Liver (tissue), 9 donors: ENCODE results near the gene BID. TPM values are rescaled to one million over a fixed set of nuclear protein-coding genes. Genes with fewer than 3 reads are reported as not detected.

Experiments used
- DNase-seq: peaks from one replicate; pipeline ENCODE4 v3.0.0-alpha.2; 2017; ENCODE audit warnings: low spot score
- H3K27ac ChIP-seq, 2 donors: one replicate each; pipeline ENCODE4 v1.7.0; 2013; ENCODE audit warnings: inconsistent platforms in 2 of 2, low read length in 2 of 2, control low read depth in 1 of 2, low read depth in 1 of 2, mild to moderate bottlenecking in 1 of 2
- H3K27me3 ChIP-seq, 4 donors: one replicate each; pipeline versions ENCODE4 v1.6.1 to v1.7.0; 2013; ENCODE audit warnings: low read length in 3 of 4, inconsistent platforms in 1 of 4, mild to moderate bottlenecking in 1 of 4, moderate library complexity in 1 of 4; ENCODE audit not compliant: control insufficient read depth in 4 of 4, insufficient read depth in 4 of 4
- H3K36me3 ChIP-seq, 4 donors: one replicate each; pipeline versions ENCODE4 v1.6.1 to v1.7.0; 2013; ENCODE audit warnings: low read length in 3 of 4, mild to moderate bottlenecking in 3 of 4, low read depth in 1 of 4, moderate library complexity in 1 of 4; ENCODE audit not compliant: control insufficient read depth in 4 of 4, insufficient read depth in 3 of 4
- H3K4me1 ChIP-seq, 4 donors: one replicate each; pipeline versions ENCODE4 v1.6.1 to v1.7.0; 2013; ENCODE audit warnings: low read length in 3 of 4, mild to moderate bottlenecking in 3 of 4, moderate library complexity in 1 of 4; ENCODE audit not compliant: control insufficient read depth in 4 of 4, insufficient read depth in 4 of 4
- H3K4me3 ChIP-seq, 3 donors: one replicate each; pipeline versions ENCODE4 v1.6.1 to v1.7.0; 2013; ENCODE audit warnings: low read length in 3 of 3, control low read depth in 1 of 3, low read depth in 1 of 3, mild to moderate bottlenecking in 1 of 3
- H3K9ac ChIP-seq, 2 donors: one replicate each; pipeline ENCODE4 v1.7.0; 2013; ENCODE audit warnings: low read length in 2 of 2, mild to moderate bottlenecking in 2 of 2, moderate library complexity in 2 of 2, control low read depth in 1 of 2, low read depth in 1 of 2
- H3K9me3 ChIP-seq, 4 donors: one replicate each; pipeline versions ENCODE4 v1.6.1 to v1.7.0; 2013; ENCODE audit warnings: low read length in 3 of 4; ENCODE audit not compliant: control insufficient read depth in 4 of 4
- EGR1 ChIP-seq, 2 donors: IDR thresholded peaks; 2 replicates each; pipeline ENCODE4 v1.6.1; 2016 to 2018; ENCODE audit warnings: antibody characterized with exemption in 2 of 2, low read depth in 2 of 2
- FOXA1 ChIP-seq: IDR thresholded peaks from 2 replicates; pipeline ENCODE4 v1.6.1; 2016; ENCODE audit warnings: antibody characterized with exemption
- FOXA2 ChIP-seq: IDR thresholded peaks from 2 replicates; pipeline ENCODE4 v1.6.1; 2016; ENCODE audit warnings: antibody characterized with exemption
- GABPA ChIP-seq, 2 donors: IDR thresholded peaks in 1 of 2; conservative IDR thresholded peaks in 1 of 2; 2 replicates each; pipeline ENCODE4 v1.6.1; 2016; ENCODE audit warnings: antibody characterized with exemption in 2 of 2, mild to moderate bottlenecking in 1 of 2, moderate library complexity in 1 of 2
- HNF4A ChIP-seq, 2 donors: conservative IDR thresholded peaks; 2 replicates each; pipeline ENCODE4 v1.6.1; 2016; ENCODE audit warnings: antibody characterized with exemption in 2 of 2, mild to moderate bottlenecking in 2 of 2
- HNF4G ChIP-seq: IDR thresholded peaks from 2 replicates; pipeline ENCODE4 v1.6.1; 2016; ENCODE audit warnings: antibody characterized with exemption
- JUND ChIP-seq, 2 donors: IDR thresholded peaks; 2 replicates each; pipeline ENCODE4 v1.6.1; 2016; ENCODE audit warnings: antibody characterized with exemption in 2 of 2
- NR2F2 ChIP-seq: IDR thresholded peaks from 2 replicates; pipeline ENCODE4 v1.6.1; 2016; ENCODE audit warnings: antibody characterized with exemption
- RAD21 ChIP-seq, 2 donors: IDR thresholded peaks; 2 replicates each; pipeline ENCODE4 v1.6.1; 2016; ENCODE audit warnings: antibody characterized with exemption in 2 of 2, mild to moderate bottlenecking in 2 of 2
- RXRA ChIP-seq, 2 donors: IDR thresholded peaks; 2 replicates each; pipeline ENCODE4 v1.6.1; 2017 to 2018; ENCODE audit warnings: antibody characterized with exemption in 2 of 2, mild to moderate bottlenecking in 1 of 2
- SP1 ChIP-seq: IDR thresholded peaks from 2 replicates; pipeline ENCODE4 v1.6.1; 2018; ENCODE audit warnings: antibody characterized with exemption, mild to moderate bottlenecking
- TAF1 ChIP-seq: conservative IDR thresholded peaks from 2 replicates; pipeline ENCODE4 v1.6.1; 2016; ENCODE audit warnings: antibody characterized with exemption, mild to moderate bottlenecking
- YY1 ChIP-seq: IDR thresholded peaks from 2 replicates; pipeline ENCODE4 v1.6.1; 2016; ENCODE audit warnings: antibody characterized with exemption, mild to moderate bottlenecking
- WGBS: extraction: QIAGEN DNeasy Blood & Tissue Kit; methylation state at CpG from one replicate; pipeline ENCODE4 v1.1.7; 2013; 5-methylcytosine and 5-hydroxymethylcytosine counted together
- polyA plus RNA-seq, 2 donors: library from polyadenylated mRNA; stranded (reverse) in 1 of 2; unstranded in 1 of 2; fragments of 200-250 nt in 1 of 2; fragments of >200 nt in 1 of 2; fragmentation: Nextera tagmentation in 1 of 2; extraction: Ambion mirVana in 1 of 2; gene quantifications; one replicate each; pipeline versions ENCODE4 v1.2.1 to v1.2.3, GENCODE V29; 2013 to 2015
- total RNA-seq, 2 donors: library from RNA; depleted of rRNA; stranded (reverse); fragments of >200 nt; gene quantifications; one replicate each; pipeline ENCODE4 v1.2.3, GENCODE V29; 2014
- TF ChIP-seq, protein P1 (sequence below): fragments of 150-350 bp; IDR thresholded peaks from 2 replicates; pipeline ENCODE4 v1.5.1; 2017; ENCODE audit warnings: improper control_type of control experiment, low read depth, low read length; ENCODE audit not compliant: missing input control
- TF ChIP-seq, protein P2 (sequence below): IDR thresholded peaks from 2 replicates; pipeline ENCODE4 v1.6.1; 2016; ENCODE audit warnings: antibody characterized with exemption
- TF ChIP-seq, protein P3 (sequence below): IDR thresholded peaks from 2 replicates; pipeline ENCODE4 v1.6.1; 2016; ENCODE audit warnings: antibody characterized with exemption
- TF ChIP-seq, protein P4 (sequence below): IDR thresholded peaks from 2 replicates; pipeline ENCODE4 v1.6.1; 2016; ENCODE audit warnings: antibody characterized with exemption
- TF ChIP-seq, protein P5 (sequence below): IDR thresholded peaks from 2 replicates; pipeline ENCODE4 v1.6.1; 2016; ENCODE audit warnings: antibody characterized with exemption, mild to moderate bottlenecking
- donor health status: healthy.
- donor health status: healthy.
- donor health status: healthy.
- donor health status: healthy.
- donor health status: healthy.

BID gene
- total and polyA plus RNA-seq, 4 donors = 28.7 to 66.9 (median 52.6) TPM

DNA sequence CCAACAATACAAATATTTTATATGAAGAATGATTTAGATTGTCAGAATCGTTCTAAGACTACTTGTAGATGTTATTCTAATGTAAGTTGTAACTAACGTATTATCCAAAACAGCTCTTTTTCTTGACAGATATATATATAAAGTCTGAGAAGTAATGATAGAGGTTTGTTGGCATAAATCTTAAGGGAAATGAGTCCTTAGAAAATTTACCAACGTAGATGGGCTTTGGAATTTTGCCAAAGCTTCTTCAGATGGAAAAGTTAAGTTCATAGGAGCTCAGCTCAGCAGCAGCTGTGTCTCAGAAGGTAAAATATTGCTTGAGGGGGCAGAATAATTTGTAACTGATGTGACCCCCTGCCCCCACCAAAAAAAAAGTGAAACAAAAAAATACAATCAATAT is 66.7 kb downstream of the BID start:
- no peaks in the 10 kb centered on the region for H3K27me3 ChIP-seq
- peaks cover 0 to 6% (median 2%) of the 10 kb centered on the region in 4 donors for H3K36me3 ChIP-seq
- no peak for DNase-seq
- no peak overlapping the region for H3K4me3 ChIP-seq
- H3K9ac ChIP-seq = no peak overlapping the region
- no peaks in the 10 kb centered on the region for H3K9me3 ChIP-seq
- peaks cover 2 to 18% (median 5%) of the 10 kb centered on the region in 4 donors for H3K4me1 ChIP-seq
- 71% methylated on average over 3 of the region's 3 CpGs for WGBS
- no peak for TF ChIP-seq HNF4A (conservative IDR thresholded peaks at IDR 0.05)
- TF ChIP-seq RXRA (IDR thresholded peaks at IDR 0.05) = no peak
- no peak for TF ChIP-seq NR2F2
- TF ChIP-seq, protein P1, sequence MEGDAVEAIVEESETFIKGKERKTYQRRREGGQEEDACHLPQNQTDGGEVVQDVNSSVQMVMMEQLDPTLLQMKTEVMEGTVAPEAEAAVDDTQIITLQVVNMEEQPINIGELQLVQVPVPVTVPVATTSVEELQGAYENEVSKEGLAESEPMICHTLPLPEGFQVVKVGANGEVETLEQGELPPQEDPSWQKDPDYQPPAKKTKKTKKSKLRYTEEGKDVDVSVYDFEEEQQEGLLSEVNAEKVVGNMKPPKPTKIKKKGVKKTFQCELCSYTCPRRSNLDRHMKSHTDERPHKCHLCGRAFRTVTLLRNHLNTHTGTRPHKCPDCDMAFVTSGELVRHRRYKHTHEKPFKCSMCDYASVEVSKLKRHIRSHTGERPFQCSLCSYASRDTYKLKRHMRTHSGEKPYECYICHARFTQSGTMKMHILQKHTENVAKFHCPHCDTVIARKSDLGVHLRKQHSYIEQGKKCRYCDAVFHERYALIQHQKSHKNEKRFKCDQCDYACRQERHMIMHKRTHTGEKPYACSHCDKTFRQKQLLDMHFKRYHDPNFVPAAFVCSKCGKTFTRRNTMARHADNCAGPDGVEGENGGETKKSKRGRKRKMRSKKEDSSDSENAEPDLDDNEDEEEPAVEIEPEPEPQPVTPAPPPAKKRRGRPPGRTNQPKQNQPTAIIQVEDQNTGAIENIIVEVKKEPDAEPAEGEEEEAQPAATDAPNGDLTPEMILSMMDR = no peak
- TF ChIP-seq FOXA2 = no peak
- no peak for TF ChIP-seq EGR1 (IDR thresholded peaks at IDR 0.05; ENCODE audit: low read depth in 2 of 2)
- TF ChIP-seq, protein P2, sequence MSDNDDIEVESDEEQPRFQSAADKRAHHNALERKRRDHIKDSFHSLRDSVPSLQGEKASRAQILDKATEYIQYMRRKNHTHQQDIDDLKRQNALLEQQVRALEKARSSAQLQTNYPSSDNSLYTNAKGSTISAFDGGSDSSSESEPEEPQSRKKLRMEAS = no peak
- TF ChIP-seq, protein P3, sequence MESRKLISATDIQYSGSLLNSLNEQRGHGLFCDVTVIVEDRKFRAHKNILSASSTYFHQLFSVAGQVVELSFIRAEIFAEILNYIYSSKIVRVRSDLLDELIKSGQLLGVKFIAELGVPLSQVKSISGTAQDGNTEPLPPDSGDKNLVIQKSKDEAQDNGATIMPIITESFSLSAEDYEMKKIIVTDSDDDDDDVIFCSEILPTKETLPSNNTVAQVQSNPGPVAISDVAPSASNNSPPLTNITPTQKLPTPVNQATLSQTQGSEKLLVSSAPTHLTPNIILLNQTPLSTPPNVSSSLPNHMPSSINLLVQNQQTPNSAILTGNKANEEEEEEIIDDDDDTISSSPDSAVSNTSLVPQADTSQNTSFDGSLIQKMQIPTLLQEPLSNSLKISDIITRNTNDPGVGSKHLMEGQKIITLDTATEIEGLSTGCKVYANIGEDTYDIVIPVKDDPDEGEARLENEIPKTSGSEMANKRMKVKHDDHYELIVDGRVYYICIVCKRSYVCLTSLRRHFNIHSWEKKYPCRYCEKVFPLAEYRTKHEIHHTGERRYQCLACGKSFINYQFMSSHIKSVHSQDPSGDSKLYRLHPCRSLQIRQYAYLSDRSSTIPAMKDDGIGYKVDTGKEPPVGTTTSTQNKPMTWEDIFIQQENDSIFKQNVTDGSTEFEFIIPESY = no peak
- TF ChIP-seq, protein P4, sequence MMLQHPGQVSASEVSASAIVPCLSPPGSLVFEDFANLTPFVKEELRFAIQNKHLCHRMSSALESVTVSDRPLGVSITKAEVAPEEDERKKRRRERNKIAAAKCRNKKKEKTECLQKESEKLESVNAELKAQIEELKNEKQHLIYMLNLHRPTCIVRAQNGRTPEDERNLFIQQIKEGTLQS = no peak
- TF ChIP-seq, protein P5, sequence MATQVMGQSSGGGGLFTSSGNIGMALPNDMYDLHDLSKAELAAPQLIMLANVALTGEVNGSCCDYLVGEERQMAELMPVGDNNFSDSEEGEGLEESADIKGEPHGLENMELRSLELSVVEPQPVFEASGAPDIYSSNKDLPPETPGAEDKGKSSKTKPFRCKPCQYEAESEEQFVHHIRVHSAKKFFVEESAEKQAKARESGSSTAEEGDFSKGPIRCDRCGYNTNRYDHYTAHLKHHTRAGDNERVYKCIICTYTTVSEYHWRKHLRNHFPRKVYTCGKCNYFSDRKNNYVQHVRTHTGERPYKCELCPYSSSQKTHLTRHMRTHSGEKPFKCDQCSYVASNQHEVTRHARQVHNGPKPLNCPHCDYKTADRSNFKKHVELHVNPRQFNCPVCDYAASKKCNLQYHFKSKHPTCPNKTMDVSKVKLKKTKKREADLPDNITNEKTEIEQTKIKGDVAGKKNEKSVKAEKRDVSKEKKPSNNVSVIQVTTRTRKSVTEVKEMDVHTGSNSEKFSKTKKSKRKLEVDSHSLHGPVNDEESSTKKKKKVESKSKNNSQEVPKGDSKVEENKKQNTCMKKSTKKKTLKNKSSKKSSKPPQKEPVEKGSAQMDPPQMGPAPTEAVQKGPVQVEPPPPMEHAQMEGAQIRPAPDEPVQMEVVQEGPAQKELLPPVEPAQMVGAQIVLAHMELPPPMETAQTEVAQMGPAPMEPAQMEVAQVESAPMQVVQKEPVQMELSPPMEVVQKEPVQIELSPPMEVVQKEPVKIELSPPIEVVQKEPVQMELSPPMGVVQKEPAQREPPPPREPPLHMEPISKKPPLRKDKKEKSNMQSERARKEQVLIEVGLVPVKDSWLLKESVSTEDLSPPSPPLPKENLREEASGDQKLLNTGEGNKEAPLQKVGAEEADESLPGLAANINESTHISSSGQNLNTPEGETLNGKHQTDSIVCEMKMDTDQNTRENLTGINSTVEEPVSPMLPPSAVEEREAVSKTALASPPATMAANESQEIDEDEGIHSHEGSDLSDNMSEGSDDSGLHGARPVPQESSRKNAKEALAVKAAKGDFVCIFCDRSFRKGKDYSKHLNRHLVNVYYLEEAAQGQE = no peak
- no peak for TF ChIP-seq FOXA1
- no peak for TF ChIP-seq TAF1
- no peak for TF ChIP-seq RAD21 (IDR thresholded peaks at IDR 0.05)
- TF ChIP-seq GABPA (IDR thresholded peaks at IDR 0.05 in 1 of 2, conservative IDR thresholded peaks at IDR 0.05 in 1 of 2) = no peak
- TF ChIP-seq SP1 = no peak
- TF ChIP-seq JUND (IDR thresholded peaks at IDR 0.05) = no peak
- no peak for TF ChIP-seq HNF4G
- no peak for TF ChIP-seq YY1
- peak overlapping the region in 1 of 2 donors; percentile 46 for H3K27ac ChIP-seq
